Measurements from ENCODE around the gene GRPEL1.
A peak's percentile ranks its signal among the peaks of the same experiment; 100 is the strongest.

- TF ChIP-seq POLR2A (IDR thresholded peaks at IDR 0.05) (no peak), CTCF (IDR thresholded peaks at IDR 0.05) (peak in 1 of 3 experiments; percentile 21), POLR2AphosphoS5 (IDR thresholded peaks at IDR 0.05; ENCODE audit: insufficient read depth in 1 of 2, low read depth in 1 of 2) (peak; percentile 38 to 79)
Measured at GRCh38 chr4:7042503-7043283, 25.2 kb downstream of the GRPEL1 start.

All from vagina (tissue), 2 donors.